HUES6 (cell line): ENCODE results near the gene GBGT1.
A peak's percentile ranks its signal among the peaks of the same experiment; 100 is the strongest.

Source experiments
- H3K27ac ChIP-seq: 2 replicates; pipeline ENCODE4 v1.7.0; 2013; ENCODE audit warnings: low read depth, mild to moderate bottlenecking, low read length, inconsistent platforms
- H3K27me3 ChIP-seq: 2 replicates; pipeline ENCODE4 v1.6.1; 2013; ENCODE audit warnings: low read length; ENCODE audit not compliant: control insufficient read depth, insufficient read depth
- H3K36me3 ChIP-seq: 2 replicates; pipeline ENCODE4 v1.6.1; 2013; ENCODE audit warnings: low read length; ENCODE audit not compliant: control insufficient read depth, insufficient read depth
- H3K4me1 ChIP-seq: 2 replicates; pipeline ENCODE4 v1.6.1; 2013; ENCODE audit warnings: low read length; ENCODE audit not compliant: control insufficient read depth, insufficient read depth
- H3K4me3 ChIP-seq: 2 replicates; pipeline ENCODE4 v1.5.1; 2013; ENCODE audit warnings: low read depth, low read length
- H3K9ac ChIP-seq: one replicate; pipeline ENCODE4 v1.6.1; 2013; ENCODE audit warnings: mild to moderate bottlenecking, low read length
- H3K9me3 ChIP-seq: 2 replicates; pipeline ENCODE4 v1.6.1; 2013; ENCODE audit warnings: low read depth, low read length; ENCODE audit not compliant: control insufficient read depth, insufficient read depth

GBGT1 gene

GRCh38 chr9:133121915-133122550, 41.7 kb downstream of the GBGT1 start:
- Histone ChIP-seq H3K27me3 (peaks cover 18% of the 10 kb centered on the region), H3K4me1 (peaks cover 23% of the 10 kb centered on the region), H3K36me3 (no peaks in the 10 kb centered on the region), H3K9me3 (no peaks in the 10 kb centered on the region), H3K4me3 (no peak overlapping the region), H3K27ac (no peak overlapping the region), H3K9ac (no peak overlapping the region)

GRCh38 chr9:133121198-133121914, 42.4 kb downstream of the GBGT1 start, which contains the start of gene RALGDS:
Gene RALGDS (minus strand): TSS chr9:133121240. CDS start chr9:133121154, 86 bp downstream.
- Histone ChIP-seq H3K27me3 (peaks cover 18% of the 10 kb centered on the region), H3K9ac (peak within 1 kb of the TSS; percentile 52), H3K27ac (no peak within 1 kb of the TSS), H3K4me3 (peak within 1 kb of the TSS; percentile 71), H3K9me3 (no peaks in the 10 kb centered on the region), H3K4me1 (peaks cover 27% of the 10 kb centered on the region), H3K36me3 (no peaks in the 10 kb centered on the region)

GRCh38 chr9:133120501-133121197, 43.1 kb downstream of the GBGT1 start:
- Histone ChIP-seq H3K9me3 (no peaks in the 10 kb centered on the region), H3K4me3 (peak overlapping the region; percentile 71), H3K4me1 (peaks cover 34% of the 10 kb centered on the region), H3K27ac (no peak overlapping the region), H3K36me3 (no peaks in the 10 kb centered on the region), H3K27me3 (peaks cover 18% of the 10 kb centered on the region), H3K9ac (peak overlapping the region; percentile 52)

GRCh38 chr9:133119846-133120500, 43.7 kb downstream of the GBGT1 start:
- Histone ChIP-seq H3K27me3 (peaks cover 18% of the 10 kb centered on the region), H3K4me1 (peaks cover 41% of the 10 kb centered on the region), H3K9me3 (no peaks in the 10 kb centered on the region), H3K4me3 (peak overlapping the region; percentile 71), H3K27ac (no peak overlapping the region), H3K36me3 (no peaks in the 10 kb centered on the region), H3K9ac (peak overlapping the region; percentile 52)

- H3K4me3 ChIP-seq: peak overlapping the region; percentile 42; the same call in 1 of the 2 replicates
- H3K36me3 ChIP-seq: no peaks in the 10 kb centered on the region
- H3K27me3 ChIP-seq: peaks cover 18% of the 10 kb centered on the region
- no peaks in the 10 kb centered on the region for H3K9me3 ChIP-seq
- peak overlapping the region; percentile 38 for H3K9ac ChIP-seq
- H3K4me1 ChIP-seq: peaks cover 47% of the 10 kb centered on the region
- no peak overlapping the region for H3K27ac ChIP-seq
Observed at GRCh38 chr9:133119103-133119845, 44.4 kb downstream of the GBGT1 start.

GRCh38 chr9:133118568-133118967, 45.1 kb downstream of the GBGT1 start:
- Histone ChIP-seq H3K9ac (no peak overlapping the region), H3K4me1 (peaks cover 54% of the 10 kb centered on the region), H3K27ac (no peak overlapping the region), H3K27me3 (peaks cover 18% of the 10 kb centered on the region), H3K9me3 (no peaks in the 10 kb centered on the region), H3K36me3 (no peaks in the 10 kb centered on the region), H3K4me3 (no peak overlapping the region)

- H3K4me1 ChIP-seq: peaks cover 50% of the 10 kb centered on the region
Observed at GRCh38 chr9:133118179-133118520, 45.6 kb downstream of the GBGT1 start.

GRCh38 chr9:133117271-133118178, 46.2 kb downstream of the GBGT1 start:
- H3K9me3 ChIP-seq: no peaks in the 10 kb centered on the region
- H3K4me3 ChIP-seq: no peak overlapping the region
- H3K9ac ChIP-seq: no peak overlapping the region
- H3K27me3 ChIP-seq: peaks cover 18% of the 10 kb centered on the region
- no peaks in the 10 kb centered on the region for H3K36me3 ChIP-seq
- H3K4me1 ChIP-seq: peaks cover 50% of the 10 kb centered on the region
- no peak overlapping the region for H3K27ac ChIP-seq

More at GRCh38 chr9:133118179-133118520, 45.6 kb downstream of the GBGT1 start:
- Histone ChIP-seq H3K27me3 (peaks cover 18% of the 10 kb centered on the region), H3K4me3 (no peak overlapping the region), H3K9ac (no peak overlapping the region), H3K27ac (no peak overlapping the region), H3K36me3 (no peaks in the 10 kb centered on the region), H3K9me3 (no peaks in the 10 kb centered on the region)

GRCh38 chr9:133116346-133117231, 47.1 kb downstream of the GBGT1 start:
- Histone ChIP-seq H3K36me3 (no peaks in the 10 kb centered on the region), H3K27me3 (peaks cover 14% of the 10 kb centered on the region), H3K9ac (no peak overlapping the region), H3K4me3 (no peak overlapping the region), H3K27ac (no peak overlapping the region), H3K9me3 (no peaks in the 10 kb centered on the region), H3K4me1 (peaks cover 48% of the 10 kb centered on the region)
